Peyer's patch (tissue), 4 donors: ENCODE results near the gene CSRP1. TPM values are rescaled to one million over a fixed set of nuclear protein-coding genes. Genes with fewer than 3 reads are reported as not detected.

Source experiments
- DNase-seq, 3 donors: peaks; one replicate each; pipeline ENCODE4 v3.0.0-alpha.2; 2017 to 2019
- H3K27ac ChIP-seq, 4 donors: fragments of 200-600 bp; sonication (generic); one replicate each; pipeline ENCODE4 v1.5.1; 2016 to 2019
- H3K27me3 ChIP-seq, 2 donors: fragments of 200-600 bp; sonication (generic); one replicate each; pipeline ENCODE4 v1.5.1; 2019
- H3K36me3 ChIP-seq, 3 donors: fragments of 200-600 bp; sonication (generic); one replicate each; pipeline ENCODE4 v1.5.1; 2016 to 2019
- H3K4me1 ChIP-seq, 4 donors: fragments of 200-600 bp; sonication (generic); one replicate each; pipeline ENCODE4 v1.5.1; 2016 to 2019
- H3K4me3 ChIP-seq, 4 donors: fragments of 200-600 bp; sonication (generic); 1 replicate in 3 of 4; 2 replicates in 1 of 4; pipeline ENCODE4 v1.5.1; 2016 to 2019; ENCODE audit warnings: mild to moderate bottlenecking in 1 of 4
- H3K9me3 ChIP-seq, 4 donors: fragments of 200-600 bp; sonication (generic); one replicate each; pipeline ENCODE4 v1.5.1; 2016 to 2019; ENCODE audit warnings: mild to moderate bottlenecking in 1 of 4
- CTCF ChIP-seq, 6 experiments: fragments of 450-650 bp in 4 of 6; fragments of 200-600 bp in 2 of 6; sonication (generic) in 1 of 6; IDR thresholded peaks; one replicate each; pipeline ENCODE4 v1.5.1; 2017 to 2019; ENCODE audit warnings: antibody characterized with exemption in 6 of 6, mild to moderate bottlenecking in 3 of 6, moderate library complexity in 1 of 6
- POLR2A ChIP-seq, 2 donors: fragments of 450-650 bp; IDR thresholded peaks; one replicate each; pipeline ENCODE4 v1.5.1; 2017; ENCODE audit warnings: antibody characterized with exemption in 2 of 2, mild to moderate bottlenecking in 2 of 2, moderate library complexity in 2 of 2
- total RNA-seq, 4 donors: library from RNA; depleted of rRNA; stranded (reverse); fragments of >200 nt; gene quantifications; one replicate each; pipeline ENCODE4 v1.1.0, GENCODE V29; 2016

Gene CSRP1
- total RNA-seq, 4 donors from 2014 or later, result 139 to 306 (median 160) TPM

GRCh38 chr1:201445310-201445709 lies 61.6 kb downstream of the CSRP1 start:
- Histone ChIP-seq H3K36me3 (no peaks in the 10 kb centered on the region), H3K9me3 (no peaks in the 10 kb centered on the region), H3K4me3 (no peak overlapping the region), H3K27me3 (no peaks in the 10 kb centered on the region), H3K4me1 (peaks cover 0 to 9% (median 0%) of the 10 kb centered on the region in 4 donors), H3K27ac (no peak overlapping the region)
- no peak for DNase-seq
- TF ChIP-seq POLR2A (IDR thresholded peaks at IDR 0.05), result no peak
- no peak for TF ChIP-seq CTCF (IDR thresholded peaks at IDR 0.05)

- Histone ChIP-seq H3K27ac (no peak overlapping the region), H3K4me3 (no peak overlapping the region), H3K9me3 (no peaks in the 10 kb centered on the region), H3K36me3 (no peaks in the 10 kb centered on the region), H3K4me1 (peaks cover 0 to 9% (median 0%) of the 10 kb centered on the region in 4 donors), H3K27me3 (no peaks in the 10 kb centered on the region)
- DNase-seq, result no peak
- TF ChIP-seq POLR2A (IDR thresholded peaks at IDR 0.05), result no peak
- no peak for TF ChIP-seq CTCF (IDR thresholded peaks at IDR 0.05)
Measured at GRCh38 chr1:201444792-201445191, 62.1 kb downstream of the CSRP1 start.

- no peaks in the 10 kb centered on the region for H3K27me3 ChIP-seq
- TF ChIP-seq POLR2A (IDR thresholded peaks at IDR 0.05) (no peak), CTCF (IDR thresholded peaks at IDR 0.05) (no peak)
Measured at GRCh38 chr1:201443747-201444146, 63.2 kb downstream of the CSRP1 start.

DNA sequence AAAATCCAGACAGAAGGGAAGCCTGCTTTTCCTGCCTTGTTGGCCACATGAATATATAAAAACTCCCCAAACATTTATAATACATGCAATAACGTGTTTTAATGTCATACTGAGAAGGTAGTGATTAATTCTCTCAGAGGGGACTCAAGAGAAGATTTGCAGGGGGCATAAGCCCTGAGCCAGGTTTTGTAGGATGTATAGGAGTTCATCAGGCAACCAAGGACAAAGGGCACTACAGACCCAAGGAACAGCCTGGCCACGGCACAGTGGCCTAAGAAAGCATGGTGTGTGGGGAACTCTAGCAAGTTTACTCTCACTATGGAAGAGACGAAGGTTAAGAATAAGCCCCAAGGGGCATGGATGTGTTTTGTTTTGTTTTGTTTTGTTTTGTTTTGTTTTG lies 70.0 kb downstream of the CSRP1 start:
- no peak for TF ChIP-seq POLR2A (IDR thresholded peaks at IDR 0.05)
- no peak for TF ChIP-seq CTCF (IDR thresholded peaks at IDR 0.05)
- Histone ChIP-seq H3K4me1 (peaks cover 0 to 4% (median 0%) of the 10 kb centered on the region in 4 donors), H3K27me3 (no peaks in the 10 kb centered on the region), H3K36me3 (no peaks in the 10 kb centered on the region), H3K9me3 (no peaks in the 10 kb centered on the region), H3K4me3 (no peak overlapping the region), H3K27ac (no peak overlapping the region)
- DNase-seq, result no peak

More at GRCh38 chr1:201443747-201444146, 63.2 kb downstream of the CSRP1 start:
- H3K4me1 ChIP-seq, result peaks cover 0 to 9% (median 0%) of the 10 kb centered on the region in 4 donors
- no peak overlapping the region for H3K27ac ChIP-seq
- no peak for DNase-seq
- H3K4me3 ChIP-seq, result no peak overlapping the region
- no peaks in the 10 kb centered on the region for H3K36me3 ChIP-seq
- H3K9me3 ChIP-seq, result no peaks in the 10 kb centered on the region

GRCh38 chr1:201436393-201436792 lies 70.5 kb downstream of the CSRP1 start:
- Histone ChIP-seq H3K4me1 (peaks cover 0 to 4% (median 0%) of the 10 kb centered on the region in 4 donors), H3K4me3 (no peak overlapping the region), H3K36me3 (no peaks in the 10 kb centered on the region), H3K27ac (no peak overlapping the region), H3K9me3 (no peaks in the 10 kb centered on the region), H3K27me3 (no peaks in the 10 kb centered on the region)
- DNase-seq, result no peak
- TF ChIP-seq CTCF (IDR thresholded peaks at IDR 0.05) (no peak), POLR2A (IDR thresholded peaks at IDR 0.05) (no peak)

DNA sequence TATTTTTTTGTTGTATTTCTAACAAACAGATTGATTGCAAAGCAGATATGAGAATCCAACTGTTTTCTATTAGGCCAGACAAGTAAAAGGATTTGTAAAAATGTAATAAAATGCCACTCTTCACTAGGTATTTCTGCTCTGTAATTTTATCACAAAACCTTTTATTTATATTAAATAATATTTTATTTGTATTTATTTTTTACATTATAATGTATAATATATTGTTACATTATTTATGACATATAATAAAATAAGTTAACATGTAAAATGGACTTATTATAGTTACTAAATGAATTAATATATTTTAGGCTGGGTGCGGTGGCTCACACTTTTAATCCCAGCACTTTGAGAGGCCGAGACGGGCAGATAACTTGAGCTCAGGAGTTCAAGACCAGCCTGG lies 72.7 kb downstream of the CSRP1 start:
- peaks cover 0 to 4% (median 0%) of the 10 kb centered on the region in 4 donors for H3K4me1 ChIP-seq
- DNase-seq, result no peak
- TF ChIP-seq CTCF (IDR thresholded peaks at IDR 0.05), result no peak
- no peak for TF ChIP-seq POLR2A (IDR thresholded peaks at IDR 0.05)

More for the DNA sequence above, 72.7 kb downstream of the CSRP1 start:
- no peaks in the 10 kb centered on the region for H3K9me3 ChIP-seq
- no peaks in the 10 kb centered on the region for H3K27me3 ChIP-seq
- H3K36me3 ChIP-seq, result no peaks in the 10 kb centered on the region
- no peak overlapping the region for H3K27ac ChIP-seq
- H3K4me3 ChIP-seq, result no peak overlapping the region
